HUES6 (cell line): ENCODE results near the gene TIPIN.

Experiments
- H3K27ac ChIP-seq: 2 replicates; pipeline ENCODE4 v1.7.0; 2013; ENCODE audit warnings: low read depth, mild to moderate bottlenecking, low read length, inconsistent platforms
- H3K27me3 ChIP-seq: 2 replicates; pipeline ENCODE4 v1.6.1; 2013; ENCODE audit warnings: low read length; ENCODE audit not compliant: control insufficient read depth, insufficient read depth
- H3K36me3 ChIP-seq: 2 replicates; pipeline ENCODE4 v1.6.1; 2013; ENCODE audit warnings: low read length; ENCODE audit not compliant: control insufficient read depth, insufficient read depth
- H3K4me1 ChIP-seq: 2 replicates; pipeline ENCODE4 v1.6.1; 2013; ENCODE audit warnings: low read length; ENCODE audit not compliant: control insufficient read depth, insufficient read depth
- H3K4me3 ChIP-seq: 2 replicates; pipeline ENCODE4 v1.5.1; 2013; ENCODE audit warnings: low read depth, low read length
- H3K9ac ChIP-seq: one replicate; pipeline ENCODE4 v1.6.1; 2013; ENCODE audit warnings: mild to moderate bottlenecking, low read length
- H3K9me3 ChIP-seq: 2 replicates; pipeline ENCODE4 v1.6.1; 2013; ENCODE audit warnings: low read depth, low read length; ENCODE audit not compliant: control insufficient read depth, insufficient read depth

Gene TIPIN

GRCh38 chr15:66356359-66357236 lies at the start of gene TIPIN:
TIPIN (minus strand) TSS chr15:66356685; CDS start chr15:66352947, 3,738 bp downstream.
- H3K9me3 ChIP-seq, result no peaks in the 10 kb centered on the region
- H3K27me3 ChIP-seq, result no peaks in the 10 kb centered on the region
- H3K27ac ChIP-seq, result peak within 1 kb of the TSS; percentile 52
- 0 out of 2 replicates have a peak, but pooled peaks cover 4% of the 10 kb centered on the region for H3K4me1 ChIP-seq
- H3K4me3 ChIP-seq, result peak within 1 kb of the TSS; percentile 75
- H3K36me3 ChIP-seq, result peaks cover 15% of the 10 kb centered on the region; the same call in 1 of the 2 replicates
- peak within 1 kb of the TSS; percentile 94 for H3K9ac ChIP-seq

- Histone ChIP-seq H3K4me1 (peaks cover 63% of the 10 kb centered on the region), H3K27ac (no peak overlapping the region), H3K27me3 (no peaks in the 10 kb centered on the region), H3K9me3 (no peaks in the 10 kb centered on the region), H3K4me3 (no peak overlapping the region), H3K9ac (no peak overlapping the region), H3K36me3 (no peaks in the 10 kb centered on the region)
Observed at GRCh38 chr15:66405615-66406014, 49.1 kb upstream of the TIPIN start.

- Histone ChIP-seq H3K27ac (no peak overlapping the region), H3K4me1 (peaks cover 61% of the 10 kb centered on the region), H3K9ac (no peak overlapping the region), H3K27me3 (no peaks in the 10 kb centered on the region), H3K4me3 (peak overlapping the region; percentile 25; the same call in 1 of the 2 replicates), H3K9me3 (no peaks in the 10 kb centered on the region), H3K36me3 (no peaks in the 10 kb centered on the region)
Observed at GRCh38 chr15:66405007-66405406, 48.5 kb upstream of the TIPIN start.

GRCh38 chr15:66404532-66404931 lies 48.0 kb upstream of the TIPIN start:
- Histone ChIP-seq H3K9ac (no peak overlapping the region), H3K4me3 (peak overlapping the region; percentile 25; the same call in 1 of the 2 replicates), H3K27ac (peak overlapping the region; percentile 33; the same call in 1 of the 2 replicates), H3K36me3 (no peaks in the 10 kb centered on the region), H3K4me1 (peaks cover 61% of the 10 kb centered on the region), H3K9me3 (no peaks in the 10 kb centered on the region), H3K27me3 (no peaks in the 10 kb centered on the region)

- H3K27ac ChIP-seq, result peak overlapping the region; percentile 33
- no peak overlapping the region for H3K9ac ChIP-seq
- H3K4me1 ChIP-seq, result peaks cover 57% of the 10 kb centered on the region
Observed at GRCh38 chr15:66404122-66404521, 47.6 kb upstream of the TIPIN start.

GRCh38 chr15:66403323-66403722 lies 46.8 kb upstream of the TIPIN start:
- Histone ChIP-seq H3K27ac (no peak overlapping the region; the same call in 1 of the 2 replicates), H3K4me1 (peaks cover 49% of the 10 kb centered on the region)

More at GRCh38 chr15:66404122-66404521, 47.6 kb upstream of the TIPIN start:
- Histone ChIP-seq H3K9me3 (no peaks in the 10 kb centered on the region), H3K36me3 (no peaks in the 10 kb centered on the region), H3K27me3 (no peaks in the 10 kb centered on the region), H3K4me3 (0 out of 2 replicates have a peak overlapping the region, but pooled peaks have one; percentile 10)

GRCh38 chr15:66402761-66403284 lies 46.3 kb upstream of the TIPIN start:
- peaks cover 47% of the 10 kb centered on the region for H3K4me1 ChIP-seq
- H3K9me3 ChIP-seq, result no peaks in the 10 kb centered on the region
- H3K4me3 ChIP-seq, result no peak overlapping the region
- H3K36me3 ChIP-seq, result no peaks in the 10 kb centered on the region
- no peak overlapping the region for H3K27ac ChIP-seq
- no peak overlapping the region for H3K9ac ChIP-seq
- H3K27me3 ChIP-seq, result no peaks in the 10 kb centered on the region

More at GRCh38 chr15:66403323-66403722, 46.8 kb upstream of the TIPIN start:
- H3K9ac ChIP-seq, result no peak overlapping the region
- no peak overlapping the region for H3K4me3 ChIP-seq
- no peaks in the 10 kb centered on the region for H3K9me3 ChIP-seq
- no peaks in the 10 kb centered on the region for H3K36me3 ChIP-seq
- H3K27me3 ChIP-seq, result no peaks in the 10 kb centered on the region

- Histone ChIP-seq H3K27ac (no peak overlapping the region), H3K9me3 (no peaks in the 10 kb centered on the region), H3K4me1 (peaks cover 47% of the 10 kb centered on the region), H3K36me3 (peaks cover 2% of the 10 kb centered on the region; the same call in 1 of the 2 replicates), H3K4me3 (no peak overlapping the region), H3K27me3 (no peaks in the 10 kb centered on the region), H3K9ac (no peak overlapping the region)
Observed at GRCh38 chr15:66401130-66402021, 44.9 kb upstream of the TIPIN start.

- Histone ChIP-seq H3K4me3 (no peak overlapping the region), H3K36me3 (peaks cover 4% of the 10 kb centered on the region; the same call in 1 of the 2 replicates), H3K27me3 (no peaks in the 10 kb centered on the region), H3K4me1 (peaks cover 39% of the 10 kb centered on the region), H3K27ac (no peak overlapping the region), H3K9me3 (no peaks in the 10 kb centered on the region), H3K9ac (no peak overlapping the region)
Observed at GRCh38 chr15:66400351-66400774, 43.9 kb upstream of the TIPIN start.

- Histone ChIP-seq H3K9me3 (no peaks in the 10 kb centered on the region), H3K27ac (no peak overlapping the region), H3K4me3 (no peak overlapping the region), H3K27me3 (no peaks in the 10 kb centered on the region), H3K4me1 (peaks cover 28% of the 10 kb centered on the region), H3K36me3 (peaks cover 4% of the 10 kb centered on the region), H3K9ac (no peak overlapping the region)
Observed at GRCh38 chr15:66399276-66399675, 42.8 kb upstream of the TIPIN start.
